Prostate gland (tissue), 2 donors: ENCODE results near the gene FGG.

Source experiments
- CTCF ChIP-seq, 4 experiments: fragments of 200-600 bp in 2 of 4; fragments of 450-650 bp in 2 of 4; sonication (generic) in 2 of 4; IDR thresholded peaks; 1 replicate in 3 of 4; 2 replicates in 1 of 4; pipeline ENCODE4 v1.5.1; 2016 to 2019; ENCODE audit warnings: antibody characterized with exemption in 4 of 4, mild to moderate bottlenecking in 2 of 4, moderate library complexity in 2 of 4
- POLR2AphosphoS5 ChIP-seq: sonication (generic); formaldehyde crosslinking; IDR thresholded peaks from one replicate; pipeline ENCODE4 v1.6.1; 2017; ENCODE audit warnings: antibody characterized with exemption

- TF ChIP-seq CTCF (IDR thresholded peaks at IDR 0.05), result no peak
- no peak for TF ChIP-seq POLR2AphosphoS5
Measured at GRCh38 chr4:154566639-154567204, 45.7 kb downstream of the FGG start.
